Stimulated activated CD8-positive, alpha-beta memory T cell treated with anti-CD3 and anti-CD28 coated beads, Interleukin-7, amount 100 ng/mL, for 1 hour (primary cell): Measurements from ENCODE around the gene SAMD8.
"Not testable (repeated sequence)": the region's sequence is repeated elsewhere in the genome, so short reads cannot be mapped to it uniquely, and the experiment has no call there.

Source experiments
- DNase-seq, 2 donors: peaks; one replicate each; pipeline ENCODE4 v3.0.0-alpha.2; 2020; ENCODE audit warnings: low read depth in 2 of 2

SAMD8 gene

DNA sequence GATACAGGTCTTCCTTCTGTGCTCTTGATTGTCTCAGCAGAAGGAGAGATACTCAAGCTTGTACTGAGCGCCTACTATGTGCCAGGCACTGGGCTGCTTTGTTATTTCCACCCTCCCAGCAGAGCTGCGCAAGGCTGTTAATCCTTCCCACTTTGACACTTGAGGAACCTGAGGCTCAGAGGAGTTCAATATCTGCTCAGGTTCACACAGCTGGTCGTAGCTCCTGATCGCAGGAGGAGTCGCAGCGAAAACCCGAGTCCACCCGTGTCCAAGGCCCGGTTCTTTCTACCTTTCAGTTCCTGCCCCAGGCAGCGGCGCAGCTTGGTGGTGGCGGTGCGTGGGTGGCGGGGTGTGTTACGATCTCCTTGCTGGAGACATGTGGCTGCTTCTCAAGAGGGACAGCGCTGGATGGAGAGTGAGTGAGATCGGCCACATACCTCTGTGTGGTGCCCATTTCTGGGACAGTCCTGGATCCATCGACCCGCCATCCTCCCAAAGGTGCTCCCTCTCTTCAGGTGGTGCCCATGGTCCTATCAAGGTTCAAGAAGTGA, 26.5 kb upstream of the SAMD8 start:
- no peak for DNase-seq

DNA sequence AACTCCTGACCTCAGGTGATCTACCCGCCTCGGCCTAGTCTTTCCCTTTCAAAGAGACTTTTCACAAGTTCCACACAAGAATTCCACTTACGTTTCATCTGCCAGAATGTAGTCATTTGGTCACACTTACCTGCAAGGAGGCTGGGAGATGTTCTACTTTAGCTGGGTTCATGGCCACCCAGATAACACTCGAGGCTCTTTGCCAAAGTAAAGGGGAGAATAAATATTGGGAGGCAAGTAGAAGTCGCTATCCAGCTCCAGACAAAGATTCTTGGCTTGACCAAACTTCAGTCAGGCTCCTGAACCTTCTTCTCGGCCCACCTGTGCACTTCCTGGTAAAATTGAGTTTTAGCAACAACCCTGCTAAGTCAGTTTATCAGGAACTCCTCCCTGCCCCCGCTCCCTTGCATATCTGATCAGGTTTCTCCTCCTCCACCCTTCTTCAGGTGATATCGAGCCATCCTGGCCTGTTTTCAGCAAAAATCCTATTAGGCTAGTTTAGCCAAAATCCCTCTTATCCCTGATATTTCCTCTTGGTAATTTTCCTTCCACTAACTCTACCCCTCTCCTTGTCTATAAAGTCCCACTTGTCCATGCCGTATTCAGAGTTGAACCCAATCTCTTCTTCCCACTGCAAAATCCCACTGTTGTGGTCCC, 25.1 kb upstream of the SAMD8 start:
- no peak for DNase-seq

DNA sequence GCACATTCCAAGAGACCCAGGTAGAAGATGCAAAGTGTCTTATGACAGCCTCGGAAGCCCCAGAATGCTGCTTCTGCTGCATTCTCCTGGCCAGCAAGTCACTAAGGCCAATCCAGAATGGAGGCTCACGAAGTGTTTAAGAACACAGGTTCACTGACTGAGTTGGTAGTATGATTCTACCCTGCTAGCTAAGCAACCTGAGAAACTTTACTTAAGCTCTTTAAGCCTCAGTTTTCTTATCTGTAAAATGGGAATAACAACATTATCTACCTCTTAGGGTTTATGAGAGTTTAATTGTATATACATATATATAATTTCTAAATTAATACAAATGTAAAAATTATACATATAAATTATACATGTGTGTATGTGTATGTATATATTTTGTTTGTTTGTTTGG, 22.8 kb upstream of the SAMD8 start:
- no peak for DNase-seq

DNA sequence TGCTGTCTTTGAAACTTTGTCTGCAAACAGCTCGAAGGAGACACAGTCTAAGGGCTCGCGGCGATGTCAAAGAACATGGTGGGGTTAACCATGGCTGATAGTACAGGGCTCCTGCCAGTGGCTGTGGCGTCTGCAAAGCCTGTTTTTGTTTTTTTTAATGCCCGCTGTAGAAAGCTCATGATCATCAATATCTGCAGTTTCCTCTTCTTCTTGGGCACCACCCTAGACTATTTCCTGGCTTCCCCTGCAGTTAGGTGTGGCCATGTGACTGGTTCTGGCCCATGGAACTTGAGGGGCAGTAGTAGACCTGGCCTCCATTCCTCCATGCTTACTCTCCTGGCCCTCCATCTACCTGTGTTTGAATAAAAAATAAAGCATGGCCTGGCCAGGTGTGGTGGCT, 21.8 kb upstream of the SAMD8 start:
- no peak for DNase-seq

DNA sequence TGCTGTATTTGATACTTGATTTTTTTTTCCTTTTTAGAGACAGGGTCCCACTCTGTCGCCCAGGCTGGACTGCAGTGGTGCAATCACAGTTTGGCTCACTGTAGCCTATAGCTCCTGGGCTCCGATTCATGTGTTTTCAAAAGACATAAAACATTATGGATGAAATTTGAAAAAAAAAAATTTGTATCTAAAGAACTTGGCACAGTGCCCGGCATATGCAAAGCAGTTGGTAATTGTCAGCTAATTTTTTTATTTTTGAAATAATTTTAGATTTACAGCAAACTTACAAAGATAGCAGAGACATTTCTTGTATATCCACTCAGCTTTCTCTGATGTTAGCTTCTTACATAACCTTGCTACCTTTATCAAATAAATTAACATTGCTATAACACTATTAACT, 20.3 kb upstream of the SAMD8 start:
- DNase-seq = no peak

DNA sequence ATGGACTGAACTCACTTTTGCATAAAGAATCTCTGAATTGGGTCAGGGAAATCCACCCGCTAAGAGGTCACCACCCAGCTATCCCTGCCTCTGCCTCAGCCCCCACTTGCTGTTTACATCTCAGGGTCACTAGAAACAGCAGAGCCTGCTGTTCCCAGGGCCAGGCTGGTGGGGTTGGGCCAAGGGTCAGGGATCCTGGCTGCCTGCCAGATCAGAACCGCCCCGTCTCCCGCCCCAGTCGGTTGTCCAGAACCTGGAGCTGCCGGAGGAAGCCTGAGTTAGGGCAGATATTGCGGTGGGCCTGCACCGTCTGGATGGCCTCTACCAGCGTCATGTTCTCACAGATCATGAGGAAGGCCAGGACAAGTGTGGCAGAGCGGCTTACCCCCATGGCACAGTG, 17.0 kb upstream of the SAMD8 start:
- no peak for DNase-seq

DNA sequence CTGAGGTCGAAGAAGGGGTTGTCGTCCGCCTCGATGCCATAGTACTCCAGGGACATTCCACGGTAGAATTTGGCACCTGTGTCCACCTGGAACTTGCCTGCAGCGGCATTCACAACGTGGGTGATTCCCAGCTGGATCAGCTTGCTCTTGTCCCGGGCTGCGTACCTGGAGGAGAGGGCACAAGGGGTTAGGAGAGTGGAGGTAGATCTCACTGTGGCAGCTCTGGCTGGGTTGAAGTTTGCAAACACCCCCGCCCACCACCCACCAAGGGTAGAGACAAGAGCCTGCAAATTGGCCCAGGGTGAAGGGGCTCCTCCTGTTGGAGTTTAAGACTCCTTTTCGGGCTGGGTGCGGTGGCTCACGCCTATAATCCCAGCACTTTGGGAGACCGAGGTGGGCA, 15.8 kb upstream of the SAMD8 start:
- DNase-seq = no peak

DNA sequence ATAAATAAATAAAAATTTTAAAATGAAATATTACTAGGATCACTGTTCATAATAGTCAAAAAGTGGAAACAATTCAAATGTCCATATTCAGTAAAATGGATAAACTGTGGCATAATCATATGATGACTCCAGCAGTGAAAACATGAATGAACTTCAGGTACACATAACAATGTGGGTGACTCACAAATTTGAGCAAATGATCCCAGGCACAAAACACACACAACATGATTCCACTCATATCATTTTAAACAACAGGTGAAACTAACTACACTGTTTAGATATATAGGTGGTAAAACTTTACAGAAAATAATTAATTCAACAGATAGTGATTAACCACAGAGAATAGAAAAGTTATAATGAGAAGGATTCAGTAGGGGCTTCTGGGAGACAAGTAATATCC, 14.7 kb upstream of the SAMD8 start:
- no peak for DNase-seq

DNA sequence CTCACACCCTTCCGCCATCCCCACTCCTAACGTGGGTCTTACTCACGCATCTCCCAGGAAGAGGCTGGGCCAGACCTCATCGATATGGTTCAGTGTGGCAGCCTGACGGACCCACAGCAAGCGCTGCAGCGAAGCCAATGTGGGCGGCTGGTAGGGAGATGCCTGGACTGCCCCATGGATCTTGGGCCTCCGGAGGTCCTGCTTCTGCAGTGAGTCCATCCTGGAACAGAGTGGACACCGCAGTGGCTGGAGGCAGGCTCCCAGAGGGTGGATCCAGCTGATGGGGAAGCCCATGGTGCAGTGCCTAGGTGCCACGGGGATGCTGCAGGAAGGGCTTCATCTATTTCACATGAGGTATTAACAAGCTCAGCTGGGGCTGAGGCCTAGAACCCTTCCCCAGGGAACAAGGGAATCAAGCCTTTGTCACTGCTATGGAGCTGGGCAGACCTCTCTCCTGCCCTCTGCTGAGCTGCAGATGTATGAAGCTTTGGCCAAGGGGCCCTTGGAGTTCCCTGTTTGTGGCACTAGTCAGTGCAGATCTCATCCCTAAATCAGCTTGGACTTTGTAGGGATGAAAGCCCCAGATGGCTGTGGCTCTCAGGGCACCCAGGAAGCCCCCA, 13.7 kb upstream of the SAMD8 start:
- no peak for DNase-seq

DNA sequence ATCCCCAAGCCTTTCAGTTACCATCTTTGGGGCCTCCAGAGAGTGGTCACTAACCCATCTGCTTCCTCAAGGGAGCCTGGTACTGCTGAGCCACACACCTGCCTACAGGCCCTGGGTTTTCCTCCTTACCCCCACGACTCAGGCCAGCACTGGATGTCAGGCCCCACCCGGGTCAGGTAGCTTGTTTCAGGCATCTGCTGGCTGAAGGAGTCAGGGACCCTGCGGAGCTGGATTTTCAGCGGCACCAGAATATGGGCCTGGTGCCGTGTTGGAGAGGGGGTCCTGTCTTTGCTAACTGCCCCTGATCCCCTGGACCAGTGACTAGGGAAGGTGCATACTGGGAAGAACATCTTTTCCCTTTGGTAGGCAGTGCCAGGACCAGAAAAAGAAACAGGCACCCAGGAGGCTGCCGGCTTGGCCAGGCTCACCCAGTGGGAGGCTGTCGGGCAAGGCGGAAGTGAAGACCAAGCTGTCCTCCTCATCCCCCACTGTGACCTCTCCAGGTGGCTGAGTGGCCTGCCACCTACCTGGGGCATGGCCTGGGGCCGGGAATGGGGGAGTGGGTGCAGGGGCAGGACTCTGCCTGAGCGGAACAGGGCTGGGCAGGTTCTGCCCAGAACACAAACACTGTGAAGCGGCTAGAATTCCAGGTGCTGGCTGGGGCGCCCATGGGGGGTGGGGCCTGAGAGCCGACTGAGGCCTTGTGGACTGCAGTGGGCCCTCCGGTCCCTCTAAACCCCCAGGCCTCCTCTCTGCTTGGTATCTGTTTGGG, 12.4 kb upstream of the SAMD8 start:
- no peak for DNase-seq

DNA sequence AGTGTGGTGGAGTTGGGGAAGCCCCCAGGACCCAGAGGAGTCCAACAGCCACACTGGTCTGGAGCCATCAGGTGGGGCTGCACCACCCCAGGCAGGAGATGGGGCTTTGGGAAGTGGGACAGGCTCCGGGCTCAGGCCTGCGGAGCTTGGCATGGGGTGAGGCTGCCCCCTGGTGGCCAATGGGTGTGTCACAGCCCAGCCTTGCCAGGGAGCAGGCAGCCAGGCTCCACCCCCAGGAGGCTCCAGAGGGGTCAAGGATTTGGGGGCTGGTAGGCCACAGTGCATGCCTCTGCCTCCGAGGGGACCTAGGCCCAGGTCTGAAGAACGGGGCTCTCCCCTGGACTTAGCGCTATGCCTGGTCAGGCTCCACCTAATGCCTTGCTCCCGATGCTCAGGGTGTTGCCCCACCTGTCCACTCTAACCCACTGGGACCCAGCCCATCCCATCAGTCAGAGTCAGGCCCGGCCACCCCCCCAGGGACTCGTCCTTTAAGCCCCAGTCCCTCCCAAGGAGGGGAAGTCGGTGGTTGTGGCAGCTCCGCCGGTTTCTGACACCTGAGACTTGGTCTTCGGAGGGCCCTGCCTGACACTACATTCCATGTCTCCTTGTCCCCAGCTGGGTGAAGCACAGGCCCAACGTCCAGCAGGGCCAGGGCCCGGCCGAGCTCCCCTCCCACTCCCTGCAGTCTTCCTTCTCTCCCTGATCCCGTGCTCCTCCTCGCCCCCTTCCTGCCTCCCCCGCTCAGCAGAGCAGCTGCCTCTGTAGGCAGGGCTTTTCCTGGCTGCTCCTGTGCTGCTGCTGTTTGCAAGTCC, 11.3 kb upstream of the SAMD8 start:
- peak; percentile 55 to 71 for DNase-seq

DNA sequence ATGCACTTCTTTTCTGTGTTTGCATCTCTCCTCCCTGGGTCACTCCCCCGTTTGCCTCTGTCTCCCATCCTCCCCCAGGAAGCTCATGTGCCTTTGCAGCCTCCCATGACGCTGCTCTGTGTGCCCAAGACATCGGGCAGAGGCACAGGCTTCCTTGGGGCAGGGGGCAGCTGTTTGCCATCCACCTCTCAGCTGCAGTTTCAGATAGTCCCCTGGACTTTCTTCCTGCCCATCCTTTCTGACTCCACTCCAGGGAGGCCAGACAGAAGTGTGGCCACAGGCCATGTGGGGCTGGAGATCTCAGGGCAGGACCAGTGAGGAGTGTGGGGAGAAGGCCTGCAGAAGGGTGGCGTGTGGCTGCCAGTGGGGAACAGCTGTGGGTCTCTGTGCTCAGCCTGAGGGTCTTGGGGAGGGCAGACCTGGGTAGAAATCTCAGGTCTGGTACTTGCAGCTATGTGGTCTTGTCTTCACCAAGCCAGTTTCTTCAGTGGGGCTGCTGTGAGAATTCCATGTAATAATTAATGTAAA, 10.6 kb upstream of the SAMD8 start:
- DNase-seq = no peak

DNA sequence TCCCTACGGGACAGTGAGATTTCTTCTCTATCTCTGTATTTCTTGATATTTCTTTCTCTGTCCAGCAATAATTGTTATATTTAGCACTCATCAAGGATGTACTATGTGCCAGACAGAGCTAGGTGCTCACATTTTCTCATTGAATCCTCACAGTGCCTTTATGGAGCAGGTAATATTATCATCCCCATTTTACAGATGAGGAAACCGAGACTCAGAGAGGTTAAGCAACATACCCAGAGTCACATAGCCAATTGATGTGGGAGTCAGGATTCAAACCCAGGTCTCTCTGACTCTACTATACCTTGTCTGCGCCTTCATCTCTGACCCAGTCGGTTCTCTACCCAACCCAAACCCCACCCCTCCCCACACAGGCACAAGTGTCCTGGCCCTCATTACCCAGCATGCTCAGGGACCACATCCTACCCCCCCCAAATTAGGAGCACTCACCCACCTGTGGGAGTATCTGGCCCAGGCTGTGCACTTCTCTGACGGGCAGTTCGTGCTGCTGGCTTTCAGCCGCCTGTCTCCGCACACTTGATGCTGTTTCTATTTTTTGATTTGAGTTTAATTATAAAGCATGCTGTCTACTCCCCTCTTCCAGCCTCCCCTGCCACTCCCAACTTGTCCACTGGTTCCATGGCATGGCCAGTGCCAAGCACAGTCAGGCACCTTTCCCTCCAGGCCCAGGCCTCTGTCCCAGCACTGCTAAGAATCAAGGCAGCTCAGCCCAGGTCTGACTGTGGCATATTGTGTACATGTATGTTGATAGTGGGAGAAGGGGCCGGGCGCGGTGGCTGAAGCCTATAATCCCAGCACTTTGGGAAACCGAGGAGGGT, 9.8 kb upstream of the SAMD8 start:
- no peak for DNase-seq

DNA sequence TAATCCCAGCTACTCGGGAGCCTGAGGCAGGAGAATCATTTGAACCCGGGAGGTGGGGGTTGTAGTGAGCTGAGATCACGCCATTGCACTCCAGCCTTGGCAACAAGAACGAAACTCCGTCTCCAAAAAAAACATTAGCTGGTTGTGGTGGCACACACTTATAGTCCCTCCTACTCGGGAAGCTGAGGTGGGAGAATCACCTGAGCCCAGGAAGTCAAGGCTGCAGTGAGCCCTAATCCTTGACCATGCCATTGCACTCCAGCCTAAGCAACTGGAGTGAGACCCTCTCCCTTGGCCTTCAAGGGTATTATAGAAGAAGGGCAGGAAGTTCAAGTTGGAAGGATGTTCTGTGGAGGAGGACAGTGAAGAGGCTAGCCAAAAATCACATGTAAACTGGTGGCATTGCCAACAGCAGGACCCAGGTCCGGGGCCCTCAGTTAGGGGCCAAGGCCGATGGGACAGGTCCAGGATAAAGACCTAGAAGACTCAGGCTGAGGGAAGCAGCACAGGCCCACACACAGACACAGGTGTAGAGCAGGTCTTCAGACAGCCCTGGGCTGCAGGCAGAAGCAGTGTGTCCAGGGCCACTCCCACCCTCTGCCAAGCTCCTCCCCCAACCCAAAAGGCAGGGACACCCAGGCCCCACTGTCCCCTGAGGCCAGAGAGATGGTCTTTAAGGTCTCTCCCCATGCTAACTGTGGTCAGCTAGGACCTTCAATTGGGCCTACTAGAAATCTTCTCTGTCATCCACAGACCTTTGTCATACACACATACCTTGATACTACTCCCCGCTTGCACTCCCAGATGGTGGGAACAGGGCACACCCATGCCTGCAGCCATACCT, 8.4 kb upstream of the SAMD8 start:
- DNase-seq = no peak

DNA sequence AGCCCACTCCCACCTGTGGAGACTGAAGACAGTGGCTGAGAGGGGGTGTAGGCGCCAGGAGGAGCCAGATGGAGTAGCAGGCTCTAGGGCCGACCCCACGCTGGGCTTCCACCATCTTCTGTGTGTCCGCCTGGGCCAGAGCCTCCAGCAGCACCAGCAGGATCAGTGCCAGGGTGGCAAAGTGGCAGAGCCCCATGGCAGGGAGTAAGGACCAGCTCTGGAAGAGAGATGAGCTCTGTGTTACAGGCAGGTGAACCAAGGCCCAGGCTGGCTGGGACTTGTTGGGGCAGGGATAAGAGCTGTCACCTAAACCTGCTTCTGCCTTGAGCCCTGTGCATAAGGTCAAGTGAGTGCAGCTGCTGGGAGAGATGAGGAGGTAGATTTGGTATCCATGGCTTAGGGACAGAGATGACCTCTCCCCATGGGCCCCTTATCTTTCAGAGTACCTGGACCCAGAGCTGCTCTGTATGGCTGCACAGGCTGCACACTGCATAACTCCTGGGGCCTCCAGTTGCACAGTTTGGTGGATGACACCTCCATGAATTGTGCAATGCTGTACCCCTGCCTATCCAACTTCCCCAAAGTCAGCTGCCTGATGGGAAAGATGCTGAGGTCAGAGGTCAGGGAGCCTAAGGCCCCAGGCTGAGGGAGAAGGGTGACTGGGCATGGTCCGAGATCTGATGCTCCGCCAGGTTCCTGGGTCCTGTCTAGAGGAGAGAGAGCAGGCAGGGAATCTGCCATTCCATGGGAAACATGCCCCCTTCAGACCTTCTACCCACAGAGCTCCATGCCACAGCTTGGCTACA, 7.4 kb upstream of the SAMD8 start:
- DNase-seq = no peak

DNA sequence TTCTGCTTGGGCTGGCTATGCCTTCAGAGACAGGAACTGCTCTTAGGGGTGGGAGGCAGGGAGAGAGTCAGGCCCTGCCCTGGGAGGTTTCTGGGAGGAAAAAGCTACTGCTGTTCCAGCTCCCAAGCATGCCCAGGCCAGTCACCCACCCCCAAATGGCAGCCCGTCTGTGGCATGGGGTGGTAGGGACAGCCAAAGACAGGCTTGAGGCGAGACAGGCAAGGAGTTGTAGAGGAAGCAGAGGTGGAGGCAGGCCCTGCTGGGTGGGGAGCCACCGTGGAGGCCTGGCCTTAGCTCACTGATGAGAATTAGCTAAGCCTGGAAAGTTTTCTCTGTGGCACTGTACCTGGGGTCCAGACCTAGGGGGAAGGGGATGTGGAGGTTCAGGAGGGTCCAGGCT, 6.6 kb upstream of the SAMD8 start:
- no peak for DNase-seq

DNA sequence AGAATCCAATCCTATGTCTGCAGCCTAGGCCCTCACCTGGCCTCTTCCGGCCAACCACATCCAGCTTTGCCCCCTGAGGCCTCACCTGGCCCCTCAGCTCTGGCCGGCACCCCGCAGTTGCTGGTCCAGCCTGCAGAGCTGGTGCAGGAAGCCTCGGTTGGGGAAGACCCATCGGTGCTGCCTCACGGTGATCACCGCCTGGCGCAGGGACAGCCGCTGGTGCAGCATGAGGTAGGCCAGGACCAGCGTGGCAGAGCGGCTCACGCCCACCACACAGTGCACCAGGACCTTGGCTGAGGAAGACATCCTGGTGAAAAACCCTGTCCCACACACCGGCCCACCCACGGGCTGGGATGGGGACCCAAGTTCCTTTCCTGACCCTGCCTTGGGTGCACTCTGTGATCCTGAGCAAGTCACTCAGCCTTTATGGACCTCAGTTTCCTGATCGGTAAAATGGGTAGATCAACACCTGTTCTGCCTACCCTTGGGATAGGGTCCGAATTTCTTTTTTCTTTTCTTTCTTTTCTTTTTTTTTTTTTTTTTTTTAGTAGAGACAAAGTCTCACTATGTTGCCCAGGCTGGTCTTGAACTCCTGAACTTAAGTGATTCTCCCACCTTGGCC, 5.8 kb upstream of the SAMD8 start:
- DNase-seq = no peak

DNA sequence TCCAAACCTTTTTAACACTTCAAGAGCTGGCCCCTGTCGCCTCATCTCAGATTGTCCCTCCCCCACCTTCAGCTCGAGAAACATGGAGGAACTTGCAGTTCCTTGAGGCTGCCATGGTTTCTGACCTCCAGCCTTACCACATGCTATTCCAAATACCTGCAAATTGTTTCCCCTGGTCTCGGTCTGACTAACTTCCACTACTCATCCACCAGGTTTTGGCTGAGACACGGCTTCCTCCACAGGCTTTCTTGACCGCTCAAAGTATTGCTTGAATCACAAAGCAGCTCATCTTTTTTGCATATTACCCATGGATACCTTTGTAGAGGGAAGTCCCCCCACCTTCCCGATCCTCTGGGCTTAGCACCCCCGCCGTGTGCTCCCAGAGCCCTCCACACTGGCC, 5.2 kb upstream of the SAMD8 start:
- no peak for DNase-seq

DNA sequence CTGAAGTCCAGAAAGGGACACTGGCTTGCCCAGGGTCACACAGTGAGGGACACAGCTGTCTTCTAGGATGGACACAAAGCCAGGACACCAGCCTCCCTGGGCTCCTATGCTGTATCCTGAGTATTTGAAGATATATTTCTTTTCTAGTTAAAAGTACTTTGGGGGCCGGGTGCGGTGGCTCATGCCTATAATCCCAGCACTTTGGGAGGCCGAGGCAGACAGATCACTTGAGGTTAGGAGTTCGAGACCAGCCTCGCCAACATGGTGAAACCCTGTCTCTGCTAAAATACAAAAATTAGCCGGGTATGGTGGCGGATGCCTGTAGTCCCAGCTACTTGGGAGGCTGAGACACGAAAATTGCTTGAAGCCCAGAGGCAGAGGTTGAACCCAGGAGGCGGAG, 4.6 kb upstream of the SAMD8 start:
- not testable (repeated sequence) for DNase-seq
